HEK293T (cell line): ENCODE measurements around the gene TRPM8.

Experiments used
- ARNT ChIP-seq: fragments of 450-650 bp; IDR thresholded peaks from 2 replicates; pipeline ENCODE4 v1.6.1; 2017; ENCODE audit warnings: mild to moderate bottlenecking
- BHLHE40 ChIP-seq: fragments of 450-650 bp; IDR thresholded peaks from 2 replicates; pipeline ENCODE4 v1.6.1; 2016; ENCODE audit warnings: mild to moderate bottlenecking, moderate library complexity, borderline replicate concordance
- CTBP1 ChIP-seq: fragments of 450-650 bp; IDR thresholded peaks from 2 replicates; pipeline ENCODE4 v1.6.1; 2016; ENCODE audit warnings: borderline replicate concordance
- ELF4 ChIP-seq: fragments of 450-650 bp; IDR thresholded peaks from 2 replicates; pipeline ENCODE4 v1.6.1; 2017; ENCODE audit warnings: antibody characterized with exemption
- FOXA1 ChIP-seq: fragments of 450-650 bp; IDR thresholded peaks from 2 replicates; pipeline ENCODE4 v1.6.1; 2016; ENCODE audit warnings: mild to moderate bottlenecking
- FOXK2 ChIP-seq: fragments of 450-650 bp; IDR thresholded peaks from 2 replicates; pipeline ENCODE4 v1.6.1; 2016; ENCODE audit warnings: mild to moderate bottlenecking
- FOXM1 ChIP-seq: fragments of 450-650 bp; IDR thresholded peaks from 2 replicates; pipeline ENCODE4 v1.6.1; 2017; ENCODE audit warnings: mild to moderate bottlenecking, borderline replicate concordance
- HDGF ChIP-seq: fragments of 450-650 bp; IDR thresholded peaks from 2 replicates; pipeline ENCODE4 v1.6.1; 2017; ENCODE audit warnings: antibody characterized with exemption, borderline replicate concordance
- LEF1 ChIP-seq: fragments of 450-650 bp; IDR thresholded peaks from 2 replicates; pipeline ENCODE4 v1.6.1; 2017; ENCODE audit warnings: mild to moderate bottlenecking, borderline replicate concordance
- PKNOX1 ChIP-seq: fragments of 450-650 bp; IDR thresholded peaks from 2 replicates; pipeline ENCODE4 v1.6.1; 2016
- SP1 ChIP-seq: fragments of 450-650 bp; IDR thresholded peaks from 2 replicates; pipeline ENCODE4 v1.6.1; 2017
- SUZ12 ChIP-seq: fragments of 450-650 bp; IDR thresholded peaks from 2 replicates; pipeline ENCODE4 v1.6.1; 2016; ENCODE audit warnings: mild to moderate bottlenecking
- TARDBP ChIP-seq: fragments of 450-650 bp; IDR thresholded peaks from 2 replicates; pipeline ENCODE4 v1.6.1; 2016
- ZNF384 ChIP-seq: fragments of 450-650 bp; IDR thresholded peaks from 2 replicates; pipeline ENCODE4 v1.6.1; 2016

- TF ChIP-seq FOXM1 (no peak), FOXA1 (no peak), BHLHE40 (no peak), SP1 (no peak), LEF1 (no peak), ZNF384 (no peak), CTBP1 (no peak), PKNOX1 (no peak), SUZ12 (no peak), ARNT (no peak), FOXK2 (no peak), TARDBP (no peak), ELF4 (no peak), HDGF (no peak)
Observed at GRCh38 chr2:234050455-234051135, 133.4 kb downstream of the TRPM8 start, which contains the start of gene SPP2.
